BE2C (cell line): ENCODE results near the gene WAS.

Source experiments
- DNase-seq: peaks from one replicate; pipeline ENCODE4 v3.0.0-alpha.2; 2020
- H3K27me3 ChIP-seq: fragments of 250-450 bp; sonication (Bioruptor Pico); 2 replicates; pipeline ENCODE4 v1.5.1; 2020; ENCODE audit warnings: mild to moderate bottlenecking
- H3K36me3 ChIP-seq: fragments of 250-450 bp; sonication (Bioruptor Pico); 2 replicates; pipeline ENCODE4 v1.5.1; 2020; ENCODE audit warnings: mild to moderate bottlenecking
- H3K4me1 ChIP-seq: fragments of 250-450 bp; sonication (Bioruptor Pico); 2 replicates; pipeline ENCODE4 v1.5.1; 2020
- H3K4me3 ChIP-seq: 2 replicates; pipeline ENCODE4 v1.5.1; 2011; ENCODE audit warnings: low read depth, low read length
- H3K9me3 ChIP-seq: fragments of 250-450 bp; sonication (Bioruptor Pico); 2 replicates; pipeline ENCODE4 v1.5.1; 2020
- CTCF ChIP-seq: IDR thresholded peaks from 2 replicates; pipeline ENCODE4 v1.5.1; 2012; ENCODE audit warnings: mild to moderate bottlenecking, low read depth, low read length

Gene WAS

GRCh38 chrX:48695534-48695896, 11.9 kb downstream of the WAS start:
- peaks cover 5% of the 10 kb centered on the region for H3K36me3 ChIP-seq
- H3K27me3 ChIP-seq, result no peaks in the 10 kb centered on the region
- H3K4me1 ChIP-seq, result no peaks in the 10 kb centered on the region; the same call in 1 of the 2 replicates
- TF ChIP-seq CTCF, result no peak
- peak; percentile 19 for DNase-seq
- H3K9me3 ChIP-seq, result no peaks in the 10 kb centered on the region
- peak overlapping the region; percentile 77 for H3K4me3 ChIP-seq

DNA sequence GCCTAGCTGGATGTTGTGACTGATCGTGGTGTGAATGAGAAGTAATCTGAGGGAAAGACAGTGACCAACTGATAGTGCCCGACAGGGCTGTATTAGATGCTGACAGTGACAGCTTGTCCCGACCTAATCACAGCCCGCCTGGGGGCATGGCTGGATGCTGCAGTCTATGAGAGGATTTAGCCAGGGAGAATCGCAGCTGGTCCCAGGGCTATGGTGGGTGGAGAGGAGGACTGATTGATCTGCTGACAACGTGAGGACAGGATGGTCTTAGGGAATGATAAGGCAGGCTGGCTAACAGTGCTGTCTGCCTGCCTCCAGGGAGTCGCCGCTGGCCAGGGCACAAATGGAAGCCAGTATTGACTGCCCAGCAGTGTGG, 12.3 kb downstream of the WAS start:
- no peak for TF ChIP-seq CTCF
- DNase-seq, result peak; percentile 55
- Histone ChIP-seq H3K27me3 (no peaks in the 10 kb centered on the region), H3K4me3 (peak overlapping the region; percentile 77), H3K9me3 (no peaks in the 10 kb centered on the region), H3K4me1 (no peaks in the 10 kb centered on the region; the same call in 1 of the 2 replicates), H3K36me3 (peaks cover 9% of the 10 kb centered on the region)

- peaks cover 14% of the 10 kb centered on the region for H3K36me3 ChIP-seq
- DNase-seq, result peak; percentile 92
- TF ChIP-seq CTCF, result no peak
These were observed 12.8 kb downstream of the WAS start, which contains the start of gene SUV39H1 for GRCh38 chrX:48696301-48696908. Gene SUV39H1 (plus strand): TSS chrX:48696734. CDS start chrX:48696785, 51 bp downstream.

GRCh38 chrX:48696909-48697727, 13.5 kb downstream of the WAS start:
- no peaks in the 10 kb centered on the region for H3K9me3 ChIP-seq
- no peak for TF ChIP-seq CTCF
- DNase-seq, result peak; percentile 67
- peaks cover 17% of the 10 kb centered on the region for H3K36me3 ChIP-seq
- H3K27me3 ChIP-seq, result no peaks in the 10 kb centered on the region
- H3K4me3 ChIP-seq, result peak overlapping the region; percentile 77
- no peaks in the 10 kb centered on the region; the same call in 1 of the 2 replicates for H3K4me1 ChIP-seq

More at GRCh38 chrX:48696301-48696908, 12.8 kb downstream of the WAS start, which contains the start of gene SUV39H1:
- Histone ChIP-seq H3K27me3 (no peaks in the 10 kb centered on the region), H3K9me3 (no peaks in the 10 kb centered on the region), H3K4me1 (no peaks in the 10 kb centered on the region; the same call in 1 of the 2 replicates), H3K4me3 (peak within 1 kb of the TSS; percentile 77)

DNA sequence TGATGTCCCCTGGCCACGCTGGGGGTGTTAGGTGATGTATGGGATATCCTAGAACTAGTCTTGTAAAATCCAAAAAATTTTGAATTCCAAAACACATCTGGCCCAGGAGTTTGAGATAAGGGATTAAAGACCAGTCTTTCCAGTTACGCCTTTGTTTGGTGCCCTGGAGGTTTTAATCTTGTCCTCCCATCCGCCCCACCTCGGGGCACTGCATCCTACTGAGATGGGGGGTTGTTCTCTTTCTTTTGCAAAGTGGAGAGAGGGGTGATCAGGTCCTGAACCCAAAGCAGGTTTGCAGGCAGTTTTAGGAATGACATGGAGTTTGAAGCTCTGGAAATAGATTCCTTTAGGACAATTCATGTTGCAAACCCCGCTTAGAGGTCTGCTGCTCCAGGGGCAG, 14.7 kb downstream of the WAS start:
- H3K9me3 ChIP-seq, result no peaks in the 10 kb centered on the region
- no peaks in the 10 kb centered on the region; the same call in 1 of the 2 replicates for H3K4me1 ChIP-seq
- H3K4me3 ChIP-seq, result no peak overlapping the region
- DNase-seq, result no peak
- no peak for TF ChIP-seq CTCF
- peaks cover 26% of the 10 kb centered on the region for H3K36me3 ChIP-seq
- H3K27me3 ChIP-seq, result no peaks in the 10 kb centered on the region

DNA sequence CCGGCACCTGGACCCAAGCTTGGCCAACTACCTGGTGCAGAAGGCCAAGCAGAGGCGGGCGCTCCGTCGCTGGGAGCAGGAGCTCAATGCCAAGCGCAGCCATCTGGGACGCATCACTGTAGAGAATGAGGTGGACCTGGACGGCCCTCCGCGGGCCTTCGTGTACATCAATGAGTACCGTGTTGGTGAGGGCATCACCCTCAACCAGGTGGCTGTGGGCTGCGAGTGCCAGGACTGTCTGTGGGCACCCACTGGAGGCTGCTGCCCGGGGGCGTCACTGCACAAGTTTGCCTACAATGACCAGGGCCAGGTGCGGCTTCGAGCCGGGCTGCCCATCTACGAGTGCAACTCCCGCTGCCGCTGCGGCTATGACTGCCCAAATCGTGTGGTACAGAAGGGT, 16.6 kb downstream of the WAS start:
- H3K4me1 ChIP-seq, result no peaks in the 10 kb centered on the region; the same call in 1 of the 2 replicates
- H3K27me3 ChIP-seq, result no peaks in the 10 kb centered on the region
- H3K36me3 ChIP-seq, result peaks cover 28% of the 10 kb centered on the region
- H3K4me3 ChIP-seq, result no peak overlapping the region
- H3K9me3 ChIP-seq, result no peaks in the 10 kb centered on the region
- no peak for TF ChIP-seq CTCF
- DNase-seq, result no peak
